A549 (cell line): ENCODE data around the gene ATP5IF1. TPM values are rescaled to one million over a fixed set of nuclear protein-coding genes. Genes with fewer than 3 reads are reported as not detected.

Experiments
- ATAC-seq, 2 experiments: fragments of 200-7000 bp in 1 of 2; fragments of >200 bp in 1 of 2; cut with Nextera tagmentation in 1 of 2; cut with Tn5 transposase in 1 of 2; 3 replicates each; pipeline versions ENCODE4 v1.8.0 to v1.9.1; 2018 to 2020; ENCODE audit warnings: mild to moderate bottlenecking in 1 of 2, moderate library complexity in 1 of 2
- CTCF ChIA-PET: fragments of 300-600 bp; sonication (Branson Sonifier 250); formaldehyde crosslinking; extraction: SDS; loops from one replicate; lab custom pipeline; 2021; ENCODE audit warnings: antibody characterized with exemption, inconsistent platforms; lab: Yijun Ruan, JAX
- POLR2A ChIA-PET: fragments of 350-600 bp; formaldehyde crosslinking; extraction: SDS; loops from one replicate; lab custom pipeline; 2021; ENCODE audit warnings: antibody characterized with exemption, inconsistent platforms; lab: Yijun Ruan, JAX
- DNase-seq, 2 experiments: peaks; one replicate each; pipeline versions ENCODE4 v3.0.0 to v3.0.0-alpha.2; 2011 to 2016; ENCODE audit warnings: low read depth in 1 of 2, low spot score in 1 of 2
- FAIRE-seq: peaks from 2 replicates; lab custom pipeline; 2011; peaks lifted over from hg19 to GRCh38; lab: Jason Lieb, UNC
- H3K27ac ChIP-seq, 2 experiments: fragments of >200 bp; sonication (Bioruptor Twin); formaldehyde crosslinking; 3 replicates each; pipeline ENCODE4 v1.5.1; 2016 to 2017
- H3K4me1 ChIP-seq: fragments of >200 bp; sonication (Bioruptor Twin); formaldehyde crosslinking; 3 replicates; pipeline ENCODE4 v1.6.1; 2016
- H3K4me2 ChIP-seq: fragments of >200 bp; sonication (Bioruptor Twin); formaldehyde crosslinking; 3 replicates; pipeline ENCODE4 v1.6.1; 2016
- H3K4me3 ChIP-seq: fragments of >200 bp; sonication (Bioruptor Twin); formaldehyde crosslinking; 3 replicates; pipeline ENCODE4 v1.5.1; 2016
- H3K9me3 ChIP-seq: fragments of >200 bp; sonication (Bioruptor Twin); formaldehyde crosslinking; 3 replicates; pipeline ENCODE4 v1.6.1; 2016
- BCL3 ChIP-seq: fragments of >200 bp; sonication (Bioruptor Twin); formaldehyde crosslinking; IDR thresholded peaks from 3 replicates; pipeline ENCODE4 v1.6.1; 2016
- CBX8 ChIP-seq: fragments of 200-600 bp; sonication (generic); IDR thresholded peaks from 2 replicates; pipeline ENCODE4 v1.6.1; 2016
- CEBPB ChIP-seq, 2 experiments: fragments of >200 bp in 1 of 2; sonication (Bioruptor Twin) in 1 of 2; formaldehyde crosslinking in 1 of 2; IDR thresholded peaks; 2 replicates each; pipeline ENCODE4 v1.6.1; 2012 to 2016
- CHD4 ChIP-seq: fragments of 200-600 bp; sonication (generic); IDR thresholded peaks from 2 replicates; pipeline ENCODE4 v1.6.1; 2016; ENCODE audit warnings: antibody characterized with exemption, mild to moderate bottlenecking, borderline replicate concordance
- EP300 ChIP-seq, 2 experiments: fragments of >200 bp; sonication (Bioruptor Twin); formaldehyde crosslinking; IDR thresholded peaks; 2 replicates in 1 of 2; 3 replicates in 1 of 2; pipeline ENCODE4 v1.6.1; 2016 to 2017
- FOXS1 ChIP-seq: fragments of 250-450 bp; sonication (Bioruptor Pico); IDR thresholded peaks from 2 replicates; pipeline ENCODE4 v1.5.0; 2020; ENCODE audit warnings: mild to moderate bottlenecking, moderate library complexity
- GATA3 ChIP-seq: IDR thresholded peaks from 2 replicates; pipeline ENCODE4 v1.6.1; 2012; ENCODE audit warnings: borderline replicate concordance
- JUN ChIP-seq, 2 experiments: fragments of >200 bp; sonication (Bioruptor Twin); formaldehyde crosslinking; IDR thresholded peaks; 2 replicates in 1 of 2; 3 replicates in 1 of 2; pipeline ENCODE4 v1.6.1; 2016 to 2017
- JUNB ChIP-seq: fragments of >200 bp; sonication (Bioruptor Twin); formaldehyde crosslinking; IDR thresholded peaks from 2 replicates; pipeline ENCODE4 v1.6.1; 2016
- MYC ChIP-seq: IDR thresholded peaks from 2 replicates; pipeline ENCODE4 v1.6.1; 2012; ENCODE audit warnings: mild to moderate bottlenecking, inconsistent platforms, low read length, improper control_type of control experiment, borderline replicate concordance
- NFE2L2 ChIP-seq: fragments of 150-350 bp; conservative IDR thresholded peaks from 2 replicates; pipeline ENCODE4 v1.6.1; 2014; ENCODE audit warnings: low read length
- NPAS2 ChIP-seq: fragments of 250-450 bp; sonication (Bioruptor Pico); IDR thresholded peaks from 2 replicates; pipeline ENCODE4 v1.8.0; 2022; ENCODE audit warnings: mild to moderate bottlenecking, moderate library complexity, borderline replicate concordance
- POLR2A ChIP-seq: IDR thresholded peaks from 2 replicates; pipeline ENCODE4 v1.6.1; 2012; ENCODE audit warnings: mild to moderate bottlenecking, low read length
- RAD21 ChIP-seq, 2 experiments: fragments of >200 bp in 1 of 2; sonication (Bioruptor Twin) in 1 of 2; formaldehyde crosslinking in 1 of 2; IDR thresholded peaks in 1 of 2; conservative IDR thresholded peaks in 1 of 2; 2 replicates in 1 of 2; 3 replicates in 1 of 2; pipeline ENCODE4 v1.6.1; 2012 to 2018; ENCODE audit warnings: inconsistent platforms in 1 of 2
- RCOR1 ChIP-seq: fragments of 150-350 bp; IDR thresholded peaks from 2 replicates; pipeline ENCODE4 v1.6.1; 2014; ENCODE audit warnings: antibody characterized with exemption, low read length, low read depth
- REST ChIP-seq: fragments of 200-600 bp; sonication (generic); IDR thresholded peaks from 2 replicates; pipeline ENCODE4 v1.6.1; 2016; ENCODE audit warnings: antibody characterized with exemption, mild to moderate bottlenecking, moderate library complexity
- SMC3 ChIP-seq: fragments of >200 bp; sonication (Bioruptor Twin); formaldehyde crosslinking; IDR thresholded peaks from 3 replicates; pipeline ENCODE4 v1.6.1; 2018; ENCODE audit warnings: inconsistent platforms
- ZNF302 ChIP-seq: fragments of 250-450 bp; sonication (Bioruptor Pico); IDR thresholded peaks from 2 replicates; pipeline ENCODE4 v1.9.0; 2021; ENCODE audit warnings: inconsistent platforms, mild to moderate bottlenecking, moderate library complexity
- WGBS: methylation state at CpG from one replicate; pipeline ENCODE4 v1.1.6; 2017; ENCODE audit errors: missing lambda C conversion rate; 5-methylcytosine and 5-hydroxymethylcytosine counted together
- polyA plus RNA-seq, 4 experiments: library from polyadenylated mRNA; depleted of rRNA in 3 of 4; stranded (reverse); fragments of >200 nt; fragmentation: RNase III in 1 of 4; extraction: RNeasy Plus Mini Kit Qiagen cat#74134 plus additional on column Dnase treatment in 1 of 4; gene quantifications; 2 replicates in 3 of 4; 3 replicates in 1 of 4; pipeline ENCODE4 v1.2.3, GENCODE V29; 2011 to 2017
- TF ChIP-seq, protein P1 (sequence below): fragments of >200 bp; sonication (Bioruptor Twin); formaldehyde crosslinking; IDR thresholded peaks from 2 replicates; pipeline ENCODE4 v1.6.1; 2016

Gene ATP5IF1
- polyA plus RNA-seq, 2 of the 4 experiments (the other 2 are of a cell fraction) = 178 to 234 TPM

DNA sequence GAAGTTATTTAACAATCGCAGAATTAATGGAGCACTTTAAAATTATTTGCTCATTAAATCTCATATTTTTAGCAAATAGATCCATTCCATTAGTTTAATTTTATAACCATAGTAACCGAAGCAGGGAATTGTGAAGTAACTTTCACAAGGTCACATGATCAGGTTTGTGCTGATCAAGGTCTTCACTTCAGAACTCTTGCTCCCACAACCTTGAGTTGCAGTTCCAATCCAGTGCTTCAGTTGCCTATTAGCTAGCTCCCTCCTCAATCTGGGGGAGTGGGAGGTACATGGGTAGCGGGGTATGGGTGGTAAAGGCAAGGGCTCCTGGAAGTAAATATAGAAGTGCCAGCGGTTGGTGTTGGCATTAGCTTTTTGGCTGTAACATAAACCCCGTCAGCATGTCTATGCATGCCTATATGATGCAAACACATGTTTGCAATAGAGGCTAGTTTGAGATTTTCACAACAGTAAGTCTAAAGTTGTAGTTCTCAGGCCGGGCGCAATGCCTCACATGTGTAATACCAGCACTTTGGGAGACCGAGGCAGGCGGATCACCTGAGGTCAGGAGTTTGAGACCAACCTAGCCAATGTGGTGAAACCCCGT lies 5.8 kb downstream of the ATP5IF1 start:
- Histone ChIP-seq H3K9me3 (no peaks in the 10 kb centered on the region), H3K4me1 (peaks cover 15% of the 10 kb centered on the region), H3K27ac (no peak overlapping the region), H3K4me2 (no peak overlapping the region), H3K4me3 (no peak overlapping the region)
- ATAC-seq (no peak), FAIRE-seq (no peak), DNase-seq (no peak)
- POLR2A ChIA-PET = no interaction called here
- CTCF ChIA-PET = no interaction called here
- WGBS = 90% methylated on average over 10 of the region's 10 CpGs
- TF ChIP-seq ZNF302 (CRISPR knock-in tag) (no peak), NPAS2 (CRISPR knock-in tag) (no peak), NFE2L2 (no peak), CHD4 (no peak), EP300 (IDR thresholded peaks at IDR 0.05) (no peak), MYC (no peak), CBX8 (no peak), SMC3 (no peak), CEBPB (IDR thresholded peaks at IDR 0.05) (no peak), RAD21 (conservative IDR thresholded peaks at IDR 0.05 in 1 of 2, IDR thresholded peaks at IDR 0.05 in 1 of 2) (no peak), FOXS1 (CRISPR knock-in tag) (no peak), RCOR1 (no peak), JUNB (no peak), REST (no peak), JUN (IDR thresholded peaks at IDR 0.05) (no peak), BCL3 (no peak), GATA3 (no peak)
- TF ChIP-seq, protein P1, sequence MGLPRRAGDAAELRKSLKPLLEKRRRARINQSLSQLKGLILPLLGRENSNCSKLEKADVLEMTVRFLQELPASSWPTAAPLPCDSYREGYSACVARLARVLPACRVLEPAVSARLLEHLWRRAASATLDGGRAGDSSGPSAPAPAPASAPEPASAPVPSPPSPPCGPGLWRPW = no peak

GRCh38 chr1:28243685-28244311 lies 7.9 kb downstream of the ATP5IF1 start:
- WGBS = 88% methylated on average over 2 of the region's 2 CpGs
- H3K4me3 ChIP-seq = no peak overlapping the region
- DNase-seq = no peak
- TF ChIP-seq POLR2A = no peak
- TF ChIP-seq CEBPB (IDR thresholded peaks at IDR 0.05) = peak in 1 of 2 experiments; percentile 30; a peak in 1 of 4 replicates
- TF ChIP-seq, all 56 proteins: peak for 1
- FAIRE-seq (no peak), ATAC-seq (no peak)
- Histone ChIP-seq H3K27ac (no peak overlapping the region), H3K4me2 (no peak overlapping the region), H3K9me3 (no peaks in the 10 kb centered on the region), H3K4me1 (peaks cover 20% of the 10 kb centered on the region)
- ChIA-PET CTCF (interaction anchor here (0.6 to 1.7 kb wide), 4 partner anchors 9 to 376 kb away, joined by 3 to 5 read pairs (median 4); no protein-coding TSS in a partner anchor), POLR2A (no interaction called here)
